Gastroesophageal sphincter (tissue), 4 donors: Measurements from ENCODE around the gene MIPOL1. TPM values are rescaled to one million over a fixed set of nuclear protein-coding genes. Genes with fewer than 3 reads are reported as not detected.

Experiments
- ATAC-seq: fragments of 150-250 bp; one replicate; pipeline ENCODE4 v1.9.1; 2016; ENCODE audit warnings: mild to moderate bottlenecking, moderate library complexity
- H3K27ac ChIP-seq, 4 donors: fragments of 200-600 bp; sonication (generic) in 3 of 4; 1 replicate in 3 of 4; 2 replicates in 1 of 4; pipeline ENCODE4 v1.5.1; 2016 to 2019
- H3K27me3 ChIP-seq: fragments of 200-600 bp; sonication (generic); one replicate; pipeline ENCODE4 v1.5.1; 2019
- H3K36me3 ChIP-seq, 2 donors: fragments of 200-600 bp; sonication (generic); one replicate each; pipeline ENCODE4 v1.5.1; 2019; ENCODE audit warnings: control low read depth in 1 of 2
- H3K4me1 ChIP-seq, 3 donors: fragments of 200-600 bp; sonication (generic); 1 replicate in 2 of 3; 2 replicates in 1 of 3; pipeline ENCODE4 v1.5.1; 2016 to 2019; ENCODE audit warnings: control low read depth in 2 of 3
- H3K4me3 ChIP-seq, 2 donors: fragments of 200-600 bp; sonication (generic); one replicate each; pipeline ENCODE4 v1.5.1; 2019; ENCODE audit warnings: mild to moderate bottlenecking in 1 of 2, moderate library complexity in 1 of 2
- H3K9me3 ChIP-seq, 3 donors: fragments of 200-600 bp; sonication (generic); one replicate each; pipeline ENCODE4 v1.5.1; 2017 to 2019; ENCODE audit warnings: control low read depth in 2 of 3
- CTCF ChIP-seq, 4 experiments: fragments of 200-600 bp in 2 of 4; fragments of 450-650 bp in 2 of 4; sonication (generic) in 1 of 4; IDR thresholded peaks; one replicate each; pipeline ENCODE4 v1.5.1; 2017 to 2019; ENCODE audit warnings: antibody characterized with exemption in 4 of 4, mild to moderate bottlenecking in 2 of 4, moderate library complexity in 2 of 4
- EP300 ChIP-seq: sonication (generic); formaldehyde crosslinking; IDR thresholded peaks from one replicate; pipeline ENCODE4 v1.6.1; 2017; ENCODE audit warnings: antibody characterized with exemption, mild to moderate bottlenecking
- POLR2A ChIP-seq, 2 donors: fragments of 450-650 bp; IDR thresholded peaks; one replicate each; pipeline ENCODE4 v1.6.1; 2017; ENCODE audit warnings: antibody characterized with exemption in 2 of 2, mild to moderate bottlenecking in 2 of 2, moderate library complexity in 1 of 2
- POLR2AphosphoS5 ChIP-seq: sonication (generic); formaldehyde crosslinking; IDR thresholded peaks from one replicate; pipeline ENCODE4 v1.6.1; 2017; ENCODE audit warnings: antibody characterized with exemption
- WGBS, 2 donors: methylation state at CpG; one replicate each; pipeline ENCODE4 v1.1.5; 2018; ENCODE audit warnings: low coverage in 1 of 2; 5-methylcytosine and 5-hydroxymethylcytosine counted together
- total RNA-seq, 4 donors: library from RNA; depleted of rRNA; stranded (reverse); fragments of >200 nt; gene quantifications; one replicate each; pipeline ENCODE4 v1.1.0, GENCODE V29; 2016

MIPOL1 gene
- total RNA-seq, 4 donors from 2014 or later, result 10.6 to 32.8 (median 19.4) TPM

- TF ChIP-seq POLR2A (IDR thresholded peaks at IDR 0.05), result no peak
- no peak for TF ChIP-seq POLR2AphosphoS5
- TF ChIP-seq CTCF (IDR thresholded peaks at IDR 0.05), result no peak
- TF ChIP-seq EP300, result no peak
- H3K9me3 ChIP-seq, result no peaks in the 10 kb centered on the region
- 90 to 98% methylated on average over 2 of the region's 2 CpGs for WGBS, 2 donors
- no peak for ATAC-seq
- H3K4me1 ChIP-seq, result no peaks in the 10 kb centered on the region
- H3K27me3 ChIP-seq, result no peaks in the 10 kb centered on the region
- no peak overlapping the region for H3K27ac ChIP-seq
- H3K36me3 ChIP-seq, result no peaks in the 10 kb centered on the region
- no peak overlapping the region for H3K4me3 ChIP-seq
Observed at GRCh38 chr14:37493606-37494005, 295.9 kb downstream of the MIPOL1 start.

GRCh38 chr14:37497422-37497821 is 299.7 kb downstream of the MIPOL1 start:
- Histone ChIP-seq H3K27me3 (no peaks in the 10 kb centered on the region), H3K4me3 (no peak overlapping the region), H3K4me1 (no peaks in the 10 kb centered on the region), H3K9me3 (no peaks in the 10 kb centered on the region), H3K27ac (no peak overlapping the region), H3K36me3 (peaks cover 0 to 27% of the 10 kb centered on the region in 2 donors)
- no peak for ATAC-seq
- no peak for TF ChIP-seq EP300
- TF ChIP-seq CTCF (IDR thresholded peaks at IDR 0.05), result no peak
- TF ChIP-seq POLR2AphosphoS5, result no peak
- no peak for TF ChIP-seq POLR2A (IDR thresholded peaks at IDR 0.05)
- WGBS, 2 donors, result 78 to 95% methylated on average over 1 to 2 of the region's 2 CpGs

GRCh38 chr14:37501877-37502276 is 304.1 kb downstream of the MIPOL1 start:
- WGBS, 2 donors, result 80% methylated on average over 1 of the region's 5 CpGs; no CpG with 5 or more reads in 1 of the 2 donors
- H3K9me3 ChIP-seq, result no peaks in the 10 kb centered on the region
- no peak overlapping the region for H3K4me3 ChIP-seq
- H3K27ac ChIP-seq, result no peak overlapping the region
- H3K27me3 ChIP-seq, result no peaks in the 10 kb centered on the region
- no peaks in the 10 kb centered on the region for H3K4me1 ChIP-seq
- ATAC-seq, result no peak
- peaks cover 0 to 27% of the 10 kb centered on the region in 2 donors for H3K36me3 ChIP-seq
- TF ChIP-seq POLR2AphosphoS5, result no peak

- Histone ChIP-seq H3K27ac (no peak overlapping the region), H3K4me3 (no peak overlapping the region), H3K36me3 (no peaks in the 10 kb centered on the region), H3K4me1 (no peaks in the 10 kb centered on the region), H3K27me3 (no peaks in the 10 kb centered on the region), H3K9me3 (no peaks in the 10 kb centered on the region)
- TF ChIP-seq POLR2A (IDR thresholded peaks at IDR 0.05) (no peak), POLR2AphosphoS5 (no peak), EP300 (no peak), CTCF (IDR thresholded peaks at IDR 0.05) (no peak)
- ATAC-seq, result no peak
- 77% methylated on average over 3 of the region's 3 CpGs for WGBS, 2 donors
Observed at GRCh38 chr14:37508503-37508902, 310.8 kb downstream of the MIPOL1 start.

GRCh38 chr14:37512173-37512572 is 314.4 kb downstream of the MIPOL1 start:
- no peak for ATAC-seq
- Histone ChIP-seq H3K27me3 (no peaks in the 10 kb centered on the region), H3K27ac (no peak overlapping the region), H3K36me3 (no peaks in the 10 kb centered on the region), H3K4me3 (no peak overlapping the region), H3K9me3 (no peaks in the 10 kb centered on the region), H3K4me1 (no peaks in the 10 kb centered on the region)
- WGBS, 2 donors, result 79 to 87% methylated on average over 3 of the region's 3 CpGs
- TF ChIP-seq EP300, result no peak
- no peak for TF ChIP-seq CTCF (IDR thresholded peaks at IDR 0.05)
- TF ChIP-seq POLR2A (IDR thresholded peaks at IDR 0.05), result no peak
